Calu3 (cell line): ENCODE measurements around the gene URI1. TPM values are rescaled to one million over a fixed set of nuclear protein-coding genes. Genes with fewer than 3 reads are reported as not detected.
A peak's percentile ranks its signal among the peaks of the same experiment; 100 is the strongest.

ENCODE experiments used
- Bru-seq: library from RNA; stranded (reverse); fragments of 400-500 nt; gene quantifications from one replicate; lab custom pipeline; 2021; lab: Mats Ljungman, UMichigan
- BruChase-seq, 2 experiments: library from RNA; stranded (reverse); fragments of 400-500 nt; gene quantifications; one replicate each; lab custom pipeline; 2021; lab: Mats Ljungman, UMichigan
- BruUV-seq: library from RNA; stranded (reverse); fragments of 400-500 nt; replicated peaks from 2 replicates; lab custom pipeline; 2021; lab: Mats Ljungman, UMichigan
- CTCF ChIA-PET: fragments of 300-600 bp; sonication (Branson Sonifier 250); formaldehyde crosslinking; loops from one replicate; lab custom pipeline; 2022; ENCODE audit warnings: antibody characterized with exemption; lab: Charles Lee
- DNase-seq: peaks from one replicate; pipeline ENCODE4 v3.0.0; 2022
- H3K27ac Mint-ChIP-seq: one replicate; pipeline ENCODE4 v1.8.0; 2022; ENCODE audit warnings: mixed read lengths; ENCODE audit not compliant: unreplicated experiment
- H3K27me3 Mint-ChIP-seq: one replicate; pipeline ENCODE4 v1.8.0; 2022; ENCODE audit warnings: mixed read lengths; ENCODE audit not compliant: unreplicated experiment
- H3K36me3 Mint-ChIP-seq: one replicate; pipeline ENCODE4 v1.8.0; 2022; ENCODE audit warnings: mild to moderate bottlenecking, moderate library complexity, mixed read lengths; ENCODE audit not compliant: insufficient read depth, unreplicated experiment
- H3K4me1 Mint-ChIP-seq: one replicate; pipeline ENCODE4 v1.8.0; 2022; ENCODE audit warnings: mild to moderate bottlenecking, low read depth, mixed read lengths; ENCODE audit not compliant: unreplicated experiment
- H3K4me3 Mint-ChIP-seq: one replicate; pipeline ENCODE4 v1.8.0; 2022; ENCODE audit warnings: mild to moderate bottlenecking, low read depth, moderate library complexity, mixed read lengths; ENCODE audit not compliant: unreplicated experiment
- H3K9me3 Mint-ChIP-seq: one replicate; pipeline ENCODE4 v1.8.0; 2022; ENCODE audit warnings: low read depth, mixed read lengths; ENCODE audit not compliant: unreplicated experiment
- intact Hi-C: fragments of 100-400 bp; cut with micrococcal nuclease; formaldehyde crosslinking; loops from one replicate; pipeline ENCODE4 v1.10.0; 2022; ENCODE audit not compliant: unreplicated experiment
- long read RNA-seq: library from polyadenylated mRNA; stranded (forward); transcript quantifications from one replicate; pipeline ENCODE4 v2.0.0, GENCODE V29; 2022
- total RNA-seq: library from RNA; stranded (reverse); gene quantifications from 2 replicates; pipeline ENCODE4 v1.2.3, GENCODE V29; 2022
- TF ChIP-seq, protein P1 (sequence below): fragments of 200-600 bp; IDR thresholded peaks from one replicate; pipeline ENCODE4 v1.8.0; 2022; ENCODE audit warnings: antibody characterized with exemption; ENCODE audit not compliant: unreplicated experiment

Gene URI1, protein sequence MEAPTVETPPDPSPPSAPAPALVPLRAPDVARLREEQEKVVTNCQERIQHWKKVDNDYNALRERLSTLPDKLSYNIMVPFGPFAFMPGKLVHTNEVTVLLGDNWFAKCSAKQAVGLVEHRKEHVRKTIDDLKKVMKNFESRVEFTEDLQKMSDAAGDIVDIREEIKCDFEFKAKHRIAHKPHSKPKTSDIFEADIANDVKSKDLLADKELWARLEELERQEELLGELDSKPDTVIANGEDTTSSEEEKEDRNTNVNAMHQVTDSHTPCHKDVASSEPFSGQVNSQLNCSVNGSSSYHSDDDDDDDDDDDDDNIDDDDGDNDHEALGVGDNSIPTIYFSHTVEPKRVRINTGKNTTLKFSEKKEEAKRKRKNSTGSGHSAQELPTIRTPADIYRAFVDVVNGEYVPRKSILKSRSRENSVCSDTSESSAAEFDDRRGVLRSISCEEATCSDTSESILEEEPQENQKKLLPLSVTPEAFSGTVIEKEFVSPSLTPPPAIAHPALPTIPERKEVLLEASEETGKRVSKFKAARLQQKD
- total RNA-seq = 50.6 and 50.9 TPM in 2 replicates
- Bru-seq, nascent RNA = percentile 91 among the genes with signal in this experiment
- percentile 80 among the genes with signal in this experiment for BruChase-seq, experiment 1, labeled RNA remaining after a 6-hour chase
- BruChase-seq, experiment 2, labeled RNA remaining after a 2-hour chase = percentile 80 among the genes with signal in this experiment
- long read RNA-seq, transcript URI1-206 (10 exons, 2,495 nt) = minor isoform, 11 of 56 reads
- long read RNA-seq, transcript URI1-202 (11 exons, 3,444 nt) = major isoform, 26 of 56 reads
- long read RNA-seq, partial matches to known transcripts = 12 of 56 reads
- long read RNA-seq, other reads (novel, unspliced or antisense) = 7 of 56 reads

DNA sequence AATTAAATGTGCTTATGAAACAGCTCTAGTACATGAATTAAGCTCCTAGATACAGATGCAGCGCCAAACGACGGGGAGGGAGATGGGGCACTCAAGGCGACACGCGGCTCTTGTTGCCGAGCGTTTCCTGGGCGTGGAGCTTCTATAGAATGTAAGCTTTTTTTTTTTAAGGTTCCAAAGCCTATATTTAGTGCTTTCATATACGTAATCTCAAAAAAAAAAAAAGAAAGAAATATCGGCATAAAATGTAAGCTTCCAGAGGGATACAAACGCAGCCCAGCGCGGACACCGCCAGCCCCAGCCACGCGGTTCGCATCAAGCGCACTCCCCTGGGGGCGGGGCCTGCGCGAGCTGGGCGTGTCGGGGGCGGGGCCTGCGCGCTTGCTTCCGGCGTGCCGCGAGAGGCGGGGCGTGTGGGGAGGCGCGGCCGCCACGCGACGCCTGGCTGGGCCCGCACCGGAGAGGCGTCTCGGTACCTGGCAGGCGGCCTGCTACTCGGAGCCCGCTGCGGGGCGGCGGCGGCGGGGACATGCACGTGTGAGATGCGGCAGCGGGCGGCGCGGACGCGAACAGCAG, at the start of gene URI1:
TSS of gene URI1 (plus strand) at position 412 of the 576 bp plus-strand sequence. CDS start 309 bp downstream, outside the sequence.
- TF ChIP-seq, protein P1, sequence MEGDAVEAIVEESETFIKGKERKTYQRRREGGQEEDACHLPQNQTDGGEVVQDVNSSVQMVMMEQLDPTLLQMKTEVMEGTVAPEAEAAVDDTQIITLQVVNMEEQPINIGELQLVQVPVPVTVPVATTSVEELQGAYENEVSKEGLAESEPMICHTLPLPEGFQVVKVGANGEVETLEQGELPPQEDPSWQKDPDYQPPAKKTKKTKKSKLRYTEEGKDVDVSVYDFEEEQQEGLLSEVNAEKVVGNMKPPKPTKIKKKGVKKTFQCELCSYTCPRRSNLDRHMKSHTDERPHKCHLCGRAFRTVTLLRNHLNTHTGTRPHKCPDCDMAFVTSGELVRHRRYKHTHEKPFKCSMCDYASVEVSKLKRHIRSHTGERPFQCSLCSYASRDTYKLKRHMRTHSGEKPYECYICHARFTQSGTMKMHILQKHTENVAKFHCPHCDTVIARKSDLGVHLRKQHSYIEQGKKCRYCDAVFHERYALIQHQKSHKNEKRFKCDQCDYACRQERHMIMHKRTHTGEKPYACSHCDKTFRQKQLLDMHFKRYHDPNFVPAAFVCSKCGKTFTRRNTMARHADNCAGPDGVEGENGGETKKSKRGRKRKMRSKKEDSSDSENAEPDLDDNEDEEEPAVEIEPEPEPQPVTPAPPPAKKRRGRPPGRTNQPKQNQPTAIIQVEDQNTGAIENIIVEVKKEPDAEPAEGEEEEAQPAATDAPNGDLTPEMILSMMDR = no peak
- Mint-ChIP-seq H3K27ac (peak within 1 kb of the TSS; percentile 90), H3K4me1 (peaks cover 18% of the 10 kb centered on the region), H3K9me3 (peaks cover 3% of the 10 kb centered on the region), H3K36me3 (peaks cover 22% of the 10 kb centered on the region), H3K27me3 (peaks cover 10% of the 10 kb centered on the region), H3K4me3 (peak within 1 kb of the TSS; percentile 91)
- CTCF ChIA-PET = interaction anchor here (0.8 to 1.2 kb wide), 4 partner anchors 14 to 226 kb away, joined by 3 to 5 read pairs (median 3); no protein-coding TSS in a partner anchor
- peak; percentile 96 for DNase-seq
- intact Hi-C loops = no loop called here
- BruUV-seq = no TSS peak

DNA sequence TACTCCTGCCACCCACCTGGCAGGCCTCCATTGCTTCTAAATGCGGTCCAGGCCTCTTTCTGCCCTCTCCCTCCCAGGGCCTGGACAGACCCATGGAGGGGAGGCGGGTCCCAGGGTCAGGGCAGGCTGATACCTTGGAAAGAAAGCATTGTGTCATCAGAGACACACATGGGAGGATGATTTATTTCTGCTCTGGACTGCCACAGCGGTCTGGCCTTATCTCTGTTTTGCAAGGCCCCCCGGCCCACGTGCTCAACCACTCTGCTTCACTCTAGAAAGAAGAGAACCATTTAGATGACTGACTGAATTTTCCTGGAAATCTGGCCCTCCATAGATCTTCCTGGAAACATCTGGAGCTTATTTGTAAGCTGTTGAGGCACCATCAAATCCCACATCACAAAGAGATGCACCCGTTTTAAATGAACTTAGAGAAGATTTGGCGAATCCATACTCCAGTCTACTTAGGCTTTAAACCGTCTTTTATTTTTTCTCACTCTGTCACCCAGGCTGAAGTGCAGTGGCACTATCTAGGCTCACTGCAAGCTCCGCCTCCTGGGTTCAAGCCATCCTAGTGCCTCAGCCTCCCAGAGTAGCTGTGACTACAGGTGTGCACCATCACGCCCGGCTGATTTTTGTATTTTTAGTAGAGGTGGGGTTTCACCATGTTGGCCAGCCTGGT, 48.3 kb upstream of the URI1 start:
- intact Hi-C loops = no loop called here
- DNase-seq = no peak
- peaks cover 37% of the 10 kb centered on the region for H3K27me3 Mint-ChIP-seq
- H3K27ac Mint-ChIP-seq = no peak overlapping the region
- no peak overlapping the region for H3K4me3 Mint-ChIP-seq
- CTCF ChIA-PET = interaction anchor here (0.9 kb wide), 1 partner anchor 9 kb away, joined by 6 read pairs; no protein-coding TSS in a partner anchor
- TF ChIP-seq, protein P1 = no peak
- H3K9me3 Mint-ChIP-seq = peaks cover 3% of the 10 kb centered on the region
- BruUV-seq = no TSS peak
- H3K4me1 Mint-ChIP-seq = no peaks in the 10 kb centered on the region
- H3K36me3 Mint-ChIP-seq = no peaks in the 10 kb centered on the region

DNA sequence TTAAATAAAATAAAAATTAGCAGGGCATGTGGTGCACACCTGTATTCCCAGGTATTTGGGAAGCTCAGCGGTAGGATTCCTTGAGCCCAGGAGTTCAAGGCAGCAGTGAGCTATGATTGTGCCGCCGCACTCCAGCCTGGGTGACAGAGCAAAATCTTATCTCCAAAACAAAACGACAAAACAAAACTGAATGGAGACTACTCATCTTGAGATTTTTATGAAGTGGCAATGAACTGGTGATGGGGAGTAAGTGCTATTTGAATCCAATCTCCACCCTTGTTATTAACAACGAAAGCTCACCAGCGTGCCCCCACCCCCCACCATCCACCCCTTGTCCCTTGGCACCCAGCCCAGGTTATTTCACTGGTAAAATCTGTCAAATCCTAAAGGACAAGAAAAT, 45.2 kb upstream of the URI1 start:
- intact Hi-C loops = no loop called here
- BruUV-seq = no TSS peak
- H3K4me3 Mint-ChIP-seq = no peak overlapping the region
- TF ChIP-seq, protein P1 = no peak
- no peaks in the 10 kb centered on the region for H3K9me3 Mint-ChIP-seq
- no peak overlapping the region for H3K27ac Mint-ChIP-seq
- no peak for DNase-seq
- H3K36me3 Mint-ChIP-seq = no peaks in the 10 kb centered on the region
- peaks cover 23% of the 10 kb centered on the region for H3K27me3 Mint-ChIP-seq
- CTCF ChIA-PET = no interaction called here
- H3K4me1 Mint-ChIP-seq = no peaks in the 10 kb centered on the region
